Natural killer cell (primary cell): Measurements from ENCODE around the gene L3MBTL4. TPM values are rescaled to one million over a fixed set of nuclear protein-coding genes. Genes with fewer than 3 reads are reported as not detected.

Source experiments
- ATAC-seq, 3 donors: fragments of 150-1000 bp in 2 of 3; fragments of 200-7000 bp in 1 of 3; cut with Tn5 transposase; 1 replicate in 1 of 3; 2 replicates in 2 of 3; pipeline ENCODE4 v1.10.0; 2021; ENCODE audit warnings: mild to moderate bottlenecking in 2 of 3, moderate library complexity in 2 of 3
- DNase-seq, 2 donors: peaks; one replicate each; pipeline versions ENCODE4 v3.0.0 to v3.0.0-alpha.2; 2013 to 2021; ENCODE audit warnings: mixed read lengths in 1 of 2
- H3K27ac ChIP-seq: one replicate; pipeline ENCODE4 v1.5.1; 2013; ENCODE audit warnings: mild to moderate bottlenecking, low read length
- H3K27me3 ChIP-seq: one replicate; pipeline ENCODE4 v1.6.1; 2013; ENCODE audit warnings: low read length; ENCODE audit not compliant: control insufficient read depth, insufficient read depth
- H3K36me3 ChIP-seq: one replicate; pipeline ENCODE4 v1.6.1; 2013; ENCODE audit warnings: low read length; ENCODE audit not compliant: control insufficient read depth, insufficient read depth
- H3K4me1 ChIP-seq: one replicate; pipeline ENCODE4 v1.6.1; 2013; ENCODE audit warnings: low read length; ENCODE audit not compliant: control insufficient read depth, insufficient read depth
- H3K4me3 ChIP-seq: one replicate; pipeline ENCODE4 v1.5.1; 2013; ENCODE audit warnings: low read length
- H3K9me3 ChIP-seq: one replicate; pipeline ENCODE4 v1.6.1; 2013; ENCODE audit warnings: low read length; ENCODE audit not compliant: control insufficient read depth, insufficient read depth
- H3K27ac Mint-ChIP-seq, 2 donors: one replicate each; pipeline ENCODE4 v1.8.0; 2022; ENCODE audit warnings: mild to moderate bottlenecking in 2 of 2, mixed read lengths in 2 of 2, moderate library complexity in 1 of 2
- H3K27me3 Mint-ChIP-seq, 2 donors: one replicate each; pipeline ENCODE4 v1.8.0; 2022; ENCODE audit warnings: low read depth in 2 of 2, mixed read lengths in 2 of 2
- H3K36me3 Mint-ChIP-seq: one replicate; pipeline ENCODE4 v1.8.0; 2022; ENCODE audit warnings: mixed read lengths
- H3K4me1 Mint-ChIP-seq, 2 donors: one replicate each; pipeline ENCODE4 v1.8.0; 2022; ENCODE audit warnings: mixed read lengths in 2 of 2
- H3K4me3 Mint-ChIP-seq: one replicate; pipeline ENCODE4 v1.8.0; 2022; ENCODE audit warnings: mild to moderate bottlenecking, moderate library complexity, mixed read lengths
- H3K9me3 Mint-ChIP-seq, 2 donors: one replicate each; pipeline ENCODE4 v1.8.0; 2022; ENCODE audit warnings: mixed read lengths in 2 of 2
- WGBS: methylation state at CpG from one replicate; pipeline ENCODE4 v1.1.7; 2013; ENCODE audit warnings: missing lambda C conversion rate; ENCODE audit not compliant: insufficient coverage; 5-methylcytosine and 5-hydroxymethylcytosine counted together
- intact Hi-C: fragments of 100-400 bp; cut with micrococcal nuclease; formaldehyde crosslinking; loops from one replicate; pipeline ENCODE4 v1.14.2; 2022
- total RNA-seq, 4 donors: library from RNA; stranded (reverse); fragments of 120-200 nt in 1 of 4; gene quantifications; one replicate each; pipeline versions ENCODE4 v1.2.3 to v1.2.4, GENCODE V29; 2013 to 2022
- TF ChIP-seq, protein P1 (sequence below): fragments of 200-600 bp; IDR thresholded peaks from one replicate; pipeline ENCODE4 v1.8.0; 2022; ENCODE audit warnings: antibody characterized with exemption

L3MBTL4 gene
- total RNA-seq, 3 donors from 2014 or later (not counting 1 experiment from before 2014, with no cell fraction given): 27.9 to 34.2 (median 30.0) TPM

- 92% methylated on average over 8 of the region's 8 CpGs for WGBS
- H3K4me3 Mint-ChIP-seq: no peak overlapping the region
- Histone ChIP-seq H3K36me3 (no peaks in the 10 kb centered on the region), H3K27ac (no peak overlapping the region), H3K4me1 (no peaks in the 10 kb centered on the region), H3K27me3 (no peaks in the 10 kb centered on the region), H3K4me3 (no peak overlapping the region), H3K9me3 (no peaks in the 10 kb centered on the region)
- no peak overlapping the region for H3K27ac Mint-ChIP-seq
- peaks cover 0 to 6% of the 10 kb centered on the region in 2 donors for H3K4me1 Mint-ChIP-seq
- ATAC-seq: no peak
- H3K36me3 Mint-ChIP-seq: no peaks in the 10 kb centered on the region
- no peaks in the 10 kb centered on the region for H3K9me3 Mint-ChIP-seq
- H3K27me3 Mint-ChIP-seq: no peaks in the 10 kb centered on the region
- TF ChIP-seq, protein P1, sequence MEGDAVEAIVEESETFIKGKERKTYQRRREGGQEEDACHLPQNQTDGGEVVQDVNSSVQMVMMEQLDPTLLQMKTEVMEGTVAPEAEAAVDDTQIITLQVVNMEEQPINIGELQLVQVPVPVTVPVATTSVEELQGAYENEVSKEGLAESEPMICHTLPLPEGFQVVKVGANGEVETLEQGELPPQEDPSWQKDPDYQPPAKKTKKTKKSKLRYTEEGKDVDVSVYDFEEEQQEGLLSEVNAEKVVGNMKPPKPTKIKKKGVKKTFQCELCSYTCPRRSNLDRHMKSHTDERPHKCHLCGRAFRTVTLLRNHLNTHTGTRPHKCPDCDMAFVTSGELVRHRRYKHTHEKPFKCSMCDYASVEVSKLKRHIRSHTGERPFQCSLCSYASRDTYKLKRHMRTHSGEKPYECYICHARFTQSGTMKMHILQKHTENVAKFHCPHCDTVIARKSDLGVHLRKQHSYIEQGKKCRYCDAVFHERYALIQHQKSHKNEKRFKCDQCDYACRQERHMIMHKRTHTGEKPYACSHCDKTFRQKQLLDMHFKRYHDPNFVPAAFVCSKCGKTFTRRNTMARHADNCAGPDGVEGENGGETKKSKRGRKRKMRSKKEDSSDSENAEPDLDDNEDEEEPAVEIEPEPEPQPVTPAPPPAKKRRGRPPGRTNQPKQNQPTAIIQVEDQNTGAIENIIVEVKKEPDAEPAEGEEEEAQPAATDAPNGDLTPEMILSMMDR: no peak
- no peak for DNase-seq
- intact Hi-C loops: no loop called here
Observed at GRCh38 chr18:5967007-5967406, 447.7 kb downstream of the L3MBTL4 start.

DNA sequence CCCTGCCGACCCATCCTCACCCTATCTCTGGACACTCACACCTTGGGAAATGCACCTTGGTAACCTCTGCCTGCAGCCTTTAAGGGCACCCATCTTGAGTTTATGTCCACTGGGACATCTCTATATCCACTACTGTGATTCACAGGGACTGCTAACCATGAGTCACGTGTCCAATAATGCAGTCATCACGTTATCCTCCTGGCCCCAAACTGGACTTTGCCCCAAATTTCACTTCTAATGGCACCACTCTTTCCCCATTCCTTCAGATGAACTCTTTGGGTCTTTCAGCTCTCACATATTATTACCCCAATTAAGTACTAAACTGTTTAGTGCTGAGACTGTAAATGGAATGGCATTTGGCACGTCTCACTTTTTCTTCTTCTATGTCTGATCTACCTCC, 448.2 kb downstream of the L3MBTL4 start:
- ATAC-seq: no peak
- Mint-ChIP-seq H3K27me3 (no peaks in the 10 kb centered on the region), H3K9me3 (no peaks in the 10 kb centered on the region), H3K4me3 (no peak overlapping the region), H3K27ac (no peak overlapping the region), H3K4me1 (peaks cover 0 to 6% of the 10 kb centered on the region in 2 donors), H3K36me3 (no peaks in the 10 kb centered on the region)
- H3K27ac ChIP-seq: no peak overlapping the region
- no peaks in the 10 kb centered on the region for H3K36me3 ChIP-seq
- no peak for DNase-seq
- WGBS: 85% methylated on average over 4 of the region's 4 CpGs
- no peak overlapping the region for H3K4me3 ChIP-seq
- H3K4me1 ChIP-seq: no peaks in the 10 kb centered on the region
- no peaks in the 10 kb centered on the region for H3K9me3 ChIP-seq
- TF ChIP-seq, protein P1: no peak
- no peaks in the 10 kb centered on the region for H3K27me3 ChIP-seq
- intact Hi-C loops: no loop called here

- no peaks in the 10 kb centered on the region for H3K27me3 ChIP-seq
- H3K27ac ChIP-seq: no peak overlapping the region
- Mint-ChIP-seq H3K27me3 (no peaks in the 10 kb centered on the region), H3K36me3 (no peaks in the 10 kb centered on the region), H3K9me3 (no peaks in the 10 kb centered on the region), H3K4me3 (no peak overlapping the region), H3K27ac (peak overlapping the region in 1 of 2 donors; percentile 52), H3K4me1 (peaks cover 0 to 6% of the 10 kb centered on the region in 2 donors)
- no peak overlapping the region for H3K4me3 ChIP-seq
- WGBS: 37% methylated on average over 2 of the region's 2 CpGs
- no peaks in the 10 kb centered on the region for H3K36me3 ChIP-seq
- TF ChIP-seq, protein P1: no peak
- H3K9me3 ChIP-seq: no peaks in the 10 kb centered on the region
- DNase-seq: peak in 1 of 2 donors; percentile 19
- no peaks in the 10 kb centered on the region for H3K4me1 ChIP-seq
- no peak for ATAC-seq
- intact Hi-C loops: no loop called here
Observed at GRCh38 chr18:5964996-5965395, 449.7 kb downstream of the L3MBTL4 start.

DNA sequence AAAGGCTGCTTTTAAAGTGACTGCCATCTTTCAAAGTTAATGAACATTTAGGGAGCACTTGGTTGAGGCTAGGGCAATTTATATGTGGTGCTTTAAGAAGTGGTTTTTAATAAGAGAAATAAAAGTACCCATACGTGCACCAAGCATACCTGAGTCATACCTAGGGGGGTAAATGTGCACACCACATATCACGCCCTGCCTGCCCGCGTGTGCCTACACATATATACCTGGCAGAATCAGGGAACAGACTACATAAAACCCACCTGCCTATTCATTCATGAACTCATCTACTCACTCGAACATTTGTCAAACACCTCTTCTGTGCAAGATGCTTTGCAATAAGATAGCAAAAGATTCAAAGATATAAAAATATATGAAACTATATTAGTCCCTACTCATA, 450.1 kb downstream of the L3MBTL4 start:
- no peaks in the 10 kb centered on the region for H3K4me1 ChIP-seq
- intact Hi-C loops: no loop called here
- peaks cover 0 to 6% of the 10 kb centered on the region in 2 donors for H3K4me1 Mint-ChIP-seq
- H3K27me3 Mint-ChIP-seq: no peaks in the 10 kb centered on the region
- H3K9me3 ChIP-seq: no peaks in the 10 kb centered on the region
- no peak overlapping the region for H3K4me3 Mint-ChIP-seq
- H3K4me3 ChIP-seq: no peak overlapping the region
- ATAC-seq (no peak), DNase-seq (no peak)
- TF ChIP-seq, protein P1: no peak
- no peaks in the 10 kb centered on the region for H3K36me3 Mint-ChIP-seq
- H3K27ac Mint-ChIP-seq: no peak overlapping the region
- no peaks in the 10 kb centered on the region for H3K27me3 ChIP-seq
- H3K36me3 ChIP-seq: no peaks in the 10 kb centered on the region
- WGBS: 86% methylated on average over 4 of the region's 5 CpGs
- H3K9me3 Mint-ChIP-seq: no peaks in the 10 kb centered on the region
- H3K27ac ChIP-seq: no peak overlapping the region
